H1 (cell line): Measurements from ENCODE around the gene SIX3. TPM values are rescaled to one million over a fixed set of nuclear protein-coding genes. Genes with fewer than 3 reads are reported as not detected.

Experiments
- CTCF ChIA-PET: fragments of 300-600 bp; sonication (Branson Sonifier 250); formaldehyde crosslinking; loops from one replicate; lab custom pipeline; 2021; ENCODE audit not compliant: partially characterized antibody; lab: Charles Lee
- POLR2A ChIA-PET: fragments of 300-600 bp; sonication (Branson Sonifier 250); formaldehyde crosslinking; loops from one replicate; lab custom pipeline; 2021; ENCODE audit warnings: inconsistent platforms; ENCODE audit not compliant: partially characterized antibody; lab: Charles Lee
- DNase-seq, 2 experiments: peaks; one replicate each; pipeline versions ENCODE4 v3.0.0 to v3.0.0-alpha.2; 2010 to 2022; ENCODE audit warnings: low spot score in 2 of 2, low read depth in 1 of 2, mixed read lengths in 1 of 2
- FAIRE-seq: peaks from 2 replicates; lab custom pipeline; 2011; peaks lifted over from hg19 to GRCh38; lab: Jason Lieb, UNC
- H2AFZ ChIP-seq: 2 replicates; pipeline ENCODE4 v1.8.1; 2012; ENCODE audit warnings: low read length, inconsistent platforms
- H2AK5ac ChIP-seq: 2 replicates; pipeline ENCODE4 v1.6.1; 2013; ENCODE audit warnings: low read depth, low read length
- H2BK120ac ChIP-seq: replicated peaks from 2 replicates; pipeline ENCODE3; 2013; ENCODE audit warnings: low read depth, low read length, inconsistent platforms
- H2BK12ac ChIP-seq: 2 replicates; pipeline ENCODE4 v1.6.1; 2013; ENCODE audit warnings: low read depth, low read length
- H2BK15ac ChIP-seq: 2 replicates; pipeline ENCODE4 v1.6.1; 2013; ENCODE audit warnings: low read length
- H2BK20ac ChIP-seq: 2 replicates; pipeline ENCODE4 v1.6.1; 2013; ENCODE audit warnings: low read length
- H2BK5ac ChIP-seq: 2 replicates; pipeline ENCODE4 v1.6.1; 2013; ENCODE audit warnings: low read depth, low read length
- H3K14ac ChIP-seq: 2 replicates; pipeline ENCODE4 v1.6.1; 2013; ENCODE audit warnings: inconsistent platforms; ENCODE audit not compliant: insufficient read length
- H3K18ac ChIP-seq: 2 replicates; pipeline ENCODE4 v1.6.1; 2013; ENCODE audit warnings: low read length; ENCODE audit errors: extremely low read depth
- H3K23ac ChIP-seq: 2 replicates; pipeline ENCODE4 v1.6.1; 2013; ENCODE audit warnings: inconsistent platforms; ENCODE audit not compliant: insufficient read length
- H3K23me2 ChIP-seq: 2 replicates; pipeline ENCODE4 v1.6.1; 2013; ENCODE audit warnings: low read depth, low read length
- H3K27ac ChIP-seq: 2 replicates; pipeline ENCODE4 v1.6.1; 2011; ENCODE audit warnings: low read depth, low read length, inconsistent platforms
- H3K27me3 ChIP-seq, 4 experiments: replicated peaks in 1 of 4; 1 replicate in 1 of 4; 2 replicates in 3 of 4; pipeline versions ENCODE4 v1.6.1 to v1.8.1; 2011 to 2013; ENCODE audit warnings: low read length in 3 of 4, mild to moderate bottlenecking in 3 of 4, inconsistent platforms in 2 of 4, mixed read lengths in 2 of 4, moderate library complexity in 1 of 4; ENCODE audit not compliant: control insufficient read depth in 3 of 4, insufficient read depth in 3 of 4; ENCODE audit errors: extremely low read depth in 1 of 4
- H3K36me3 ChIP-seq, 4 experiments: 2 replicates each; pipeline versions ENCODE4 v1.6.1 to v1.8.1; 2011 to 2013; ENCODE audit warnings: mild to moderate bottlenecking in 4 of 4, low read length in 3 of 4, moderate library complexity in 2 of 4, control low read depth in 1 of 4, inconsistent platforms in 1 of 4; ENCODE audit not compliant: insufficient read depth in 4 of 4, control insufficient read depth in 2 of 4
- H3K4ac ChIP-seq: replicated peaks from 2 replicates; pipeline ENCODE3; 2013; ENCODE audit warnings: low read length, low read depth, mixed read lengths, inconsistent platforms; ENCODE audit not compliant: insufficient read length
- H3K4me1 ChIP-seq, 4 experiments: replicated peaks in 1 of 4; 1 replicate in 1 of 4; 2 replicates in 3 of 4; pipeline versions ENCODE4 v1.6.1 to v1.8.1; 2011 to 2013; ENCODE audit warnings: low read length in 3 of 4, inconsistent platforms in 2 of 4, mixed read lengths in 1 of 4; ENCODE audit not compliant: insufficient read depth in 4 of 4, control insufficient read depth in 3 of 4
- H3K4me2 ChIP-seq, 2 experiments: 2 replicates each; pipeline versions ENCODE4 v1.6.1 to v1.8.1; 2011 to 2013; ENCODE audit warnings: low read depth in 2 of 2, low read length in 2 of 2, control low read depth in 1 of 2, inconsistent platforms in 1 of 2, mild to moderate bottlenecking in 1 of 2; ENCODE audit not compliant: insufficient read depth in 1 of 2
- H3K4me3 ChIP-seq, 4 experiments: fragments of 200-600, 300-600 bp in 1 of 4; sonication (generic), shearing (Covaris generic), sonication (Bioruptor Twin) in 1 of 4; 2 replicates each; pipeline versions ENCODE4 v1.5.1 to v1.8.1; 2011 to 2016; ENCODE audit warnings: low read length in 4 of 4, low read depth in 3 of 4, control low read depth in 2 of 4, inconsistent platforms in 2 of 4, mild to moderate bottlenecking in 2 of 4, mixed read lengths in 1 of 4, moderate library complexity in 1 of 4; ENCODE audit not compliant: insufficient read depth in 2 of 4; ENCODE audit errors: extremely low read depth in 1 of 4
- H3K56ac ChIP-seq: replicated peaks from 2 replicates; pipeline ENCODE3; 2013; ENCODE audit warnings: low read depth, mild to moderate bottlenecking, mixed read lengths, low read length, inconsistent platforms; ENCODE audit not compliant: insufficient read length
- H3K79me1 ChIP-seq: 2 replicates; pipeline ENCODE4 v1.6.1; 2013; ENCODE audit warnings: low read depth, low read length, control low read depth
- H3K79me2 ChIP-seq, 2 experiments: 2 replicates each; pipeline versions ENCODE4 v1.6.1 to v1.8.1; 2012 to 2013; ENCODE audit warnings: low read length in 2 of 2, mild to moderate bottlenecking in 2 of 2, inconsistent platforms in 1 of 2; ENCODE audit not compliant: insufficient read depth in 2 of 2, control insufficient read depth in 1 of 2
- H3K9ac ChIP-seq, 4 experiments: replicated peaks in 1 of 4; 1 replicate in 1 of 4; 2 replicates in 3 of 4; pipeline versions ENCODE4 v1.6.1 to v1.8.1; 2011 to 2013; ENCODE audit warnings: low read depth in 3 of 4, low read length in 3 of 4, control low read depth in 2 of 4, mild to moderate bottlenecking in 2 of 4, moderate library complexity in 2 of 4, inconsistent platforms in 1 of 4; ENCODE audit errors: extremely low read depth in 1 of 4
- H3K9me3 ChIP-seq, 2 experiments: 2 replicates each; pipeline versions ENCODE4 v1.6.1 to v1.8.1; 2012 to 2013; ENCODE audit warnings: mild to moderate bottlenecking in 2 of 2, moderate library complexity in 2 of 2, control low read depth in 1 of 2, inconsistent platforms in 1 of 2, low read depth in 1 of 2, low read length in 1 of 2, mixed read lengths in 1 of 2; ENCODE audit not compliant: insufficient read depth in 2 of 2
- H4K20me1 ChIP-seq, 2 experiments: replicated peaks in 1 of 2; 2 replicates each; pipeline versions ENCODE3 to v1.8.1; 2011 to 2013; ENCODE audit warnings: inconsistent platforms in 2 of 2, low read length in 2 of 2, mild to moderate bottlenecking in 1 of 2; ENCODE audit not compliant: insufficient read depth in 2 of 2, control insufficient read depth in 1 of 2
- H4K5ac ChIP-seq: 2 replicates; pipeline ENCODE4 v1.6.1; 2013; ENCODE audit warnings: low read length, low read depth, mixed read lengths, inconsistent platforms; ENCODE audit not compliant: insufficient read length
- H4K8ac ChIP-seq: 2 replicates; pipeline ENCODE4 v1.8.0; 2013; ENCODE audit warnings: mild to moderate bottlenecking, moderate library complexity, low read length, inconsistent platforms; ENCODE audit not compliant: insufficient read depth; ENCODE audit errors: extremely low read depth
- H4K91ac ChIP-seq: replicated peaks from 2 replicates; pipeline ENCODE3; 2013; ENCODE audit warnings: low read length, mixed read lengths, inconsistent platforms; ENCODE audit not compliant: insufficient read length
- ASH2L ChIP-seq: fragments of 200-600, 300-600 bp; sonication (generic); IDR thresholded peaks from one replicate; pipeline ENCODE4 v1.7.1; 2017; ENCODE audit warnings: low read length
- EZH2 ChIP-seq: fragments of 200-600 bp; sonication (generic); IDR thresholded peaks from 2 replicates; pipeline ENCODE4 v1.7.1; 2012; ENCODE audit warnings: low read depth, mild to moderate bottlenecking, moderate library complexity, low read length, inconsistent platforms; ENCODE audit not compliant: severe bottlenecking
- RXRA ChIP-seq: IDR thresholded peaks from 2 replicates; pipeline ENCODE4 v1.6.1; 2011; ENCODE audit warnings: low read depth, mild to moderate bottlenecking, low read length, moderate library complexity; ENCODE audit not compliant: insufficient read depth
- SUZ12 ChIP-seq: fragments of 200-600 bp; sonication (generic); IDR thresholded peaks from 2 replicates; pipeline ENCODE4 v1.6.1; 2012; ENCODE audit warnings: mild to moderate bottlenecking, inconsistent platforms, low read length, moderate library complexity, mixed read lengths
- WGBS, 2 experiments: shearing (Covaris generic) in 1 of 2; methylation state at CpG; one replicate each; pipeline versions ENCODE4 v1.1.6 to v1.1.7; 2013 to 2015; ENCODE audit warnings: low lambda C conversion rate in 2 of 2, mixed read lengths in 2 of 2, inconsistent platforms in 1 of 2, low coverage in 1 of 2, missing lambda C conversion rate in 1 of 2; ENCODE audit not compliant: insufficient replicate concordance in 2 of 2, insufficient coverage in 1 of 2, insufficient read length in 1 of 2; ENCODE audit errors: extremely low coverage in 1 of 2, missing lambda C conversion rate in 1 of 2; 5-methylcytosine and 5-hydroxymethylcytosine counted together
- polyA plus RNA-seq, 7 experiments: library from polyadenylated mRNA; depleted of rRNA in 3 of 7; stranded (reverse) in 5 of 7; unstranded in 2 of 7; fragments of >200 nt in 5 of 7; fragments of 200-250 nt in 2 of 7; gene quantifications; 1 replicate in 5 of 7; 2 replicates in 1 of 7; 4 replicates in 1 of 7; pipeline versions ENCODE4 v1.2.1 to v1.2.3, GENCODE V29; 2011 to 2013; ENCODE audit warnings: missing spikeins in 2 of 7, mixed read lengths in 2 of 7
- total RNA-seq: library from RNA; stranded (reverse); fragmentation: NEBNext Ultra II Directional; extraction: Animal tissue kit (Norgen Biotek cat#: 25700); gene quantifications from 2 replicates; pipeline ENCODE4 v1.2.1, GENCODE V29; 2021

Gene SIX3
- total and polyA plus RNA-seq, 2 of the 8 experiments (the other 6 are each of a cell fraction or from before 2014, with no cell fraction given), result 0.02 to 0.19 TPM

DNA sequence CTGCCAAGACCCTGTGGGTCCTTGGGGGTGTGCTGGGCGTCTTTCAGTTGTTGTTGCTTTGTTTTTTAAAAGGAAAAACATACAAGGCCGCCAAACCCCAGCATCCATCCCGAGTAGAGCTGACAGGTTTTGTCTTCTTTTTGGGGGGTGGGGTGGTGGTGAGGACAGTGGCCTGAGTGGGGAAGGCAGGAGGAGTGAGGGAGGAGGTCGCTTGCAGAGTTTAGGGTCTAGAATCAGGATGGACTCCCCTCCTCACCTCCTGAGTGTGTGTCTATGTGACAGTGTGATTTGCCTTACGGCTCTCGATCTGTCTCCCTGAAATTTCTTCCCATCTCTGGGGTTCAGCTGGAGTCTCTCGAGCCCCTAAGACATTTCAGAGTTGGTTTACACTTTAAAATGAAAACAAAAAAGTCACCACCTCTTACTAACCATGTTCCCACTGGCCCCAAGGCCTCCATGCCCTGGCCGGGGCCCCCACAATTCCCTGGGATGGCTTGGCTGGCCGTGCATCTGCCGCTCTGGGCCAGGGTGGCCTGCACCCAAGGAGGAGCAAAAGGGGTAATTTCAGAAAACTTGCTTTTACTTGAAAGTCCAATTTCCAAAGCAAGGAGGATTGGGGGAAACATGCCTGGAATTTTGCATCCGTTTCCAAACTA is 5.0 kb downstream of the SIX3 start:
- H4K91ac ChIP-seq, result no peak overlapping the region
- peak overlapping the region in 3 of 4 experiments; percentile 16 to 58 (median 24); a peak in 4 of 8 replicates for H3K4me3 ChIP-seq
- peaks cover 13 to 55% (median 40%) of the 10 kb centered on the region in 4 experiments for H3K4me1 ChIP-seq
- H3K18ac ChIP-seq, result 0 out of 2 replicates have a peak overlapping the region, but pooled peaks have one; percentile 81
- peaks cover 0 to 12% of the 10 kb centered on the region in 2 experiments for H4K20me1 ChIP-seq
- H3K56ac ChIP-seq, result no peak overlapping the region
- no peak overlapping the region for H2BK5ac ChIP-seq
- no peaks in the 10 kb centered on the region for H3K79me2 ChIP-seq
- no peaks in the 10 kb centered on the region for H3K79me1 ChIP-seq
- H3K36me3 ChIP-seq, result peaks cover 0 to 6% (median 0%) of the 10 kb centered on the region in 4 experiments; a peak in 2 of 8 replicates
- FAIRE-seq (no peak), DNase-seq (no peak)
- H3K23ac ChIP-seq, result no peak overlapping the region
- peak overlapping the region; percentile 39 to 51; a peak in 3 of 4 replicates for H3K4me2 ChIP-seq
- no peak overlapping the region for H3K9ac ChIP-seq
- H3K14ac ChIP-seq, result no peak overlapping the region
- peak; percentile 49 for TF ChIP-seq EZH2
- TF ChIP-seq ASH2L, result peak; percentile 17
- peak; percentile 78 for TF ChIP-seq SUZ12
- TF ChIP-seq RXRA, result no peak
- no peak overlapping the region for H4K5ac ChIP-seq
- WGBS, 2 experiments, result 15% methylated on average over 10 of the region's 11 CpGs; no CpG with 5 or more reads in 1 of the 2 experiments
- H3K27me3 ChIP-seq, result peaks cover 78 to 100% (median 92%) of the 10 kb centered on the region in 4 experiments
- H2BK15ac ChIP-seq, result peak overlapping the region; percentile 88; the same call in 1 of the 2 replicates
- ChIA-PET POLR2A (interaction anchor here (0.8 to 1.9 kb wide), 5 partner anchors 11 to 167 kb away, joined by 3 to 9 read pairs (median 4); no protein-coding TSS in a partner anchor), CTCF (interaction anchor here (0.7 to 2.3 kb wide), 10 partner anchors 9 to 247 kb away, joined by 3 to 11 read pairs (median 4); no protein-coding TSS in a partner anchor)
- H3K27ac ChIP-seq, result no peak overlapping the region
- H4K8ac ChIP-seq, result no peak overlapping the region
- H2AFZ ChIP-seq, result no peak overlapping the region
- H3K23me2 ChIP-seq, result peaks cover 2% of the 10 kb centered on the region
- H2BK20ac ChIP-seq, result no peak overlapping the region
- H3K4ac ChIP-seq, result no peak overlapping the region
- H2AK5ac ChIP-seq, result no peak overlapping the region
- 0 out of 2 replicates have a peak overlapping the region, but pooled peaks have one; percentile 85 for H2BK12ac ChIP-seq
- H3K9me3 ChIP-seq, result no peaks in the 10 kb centered on the region
- no peak overlapping the region for H2BK120ac ChIP-seq
